ENCODE measurements around the gene WWTR1.

The WWTR1 gene

DNA sequence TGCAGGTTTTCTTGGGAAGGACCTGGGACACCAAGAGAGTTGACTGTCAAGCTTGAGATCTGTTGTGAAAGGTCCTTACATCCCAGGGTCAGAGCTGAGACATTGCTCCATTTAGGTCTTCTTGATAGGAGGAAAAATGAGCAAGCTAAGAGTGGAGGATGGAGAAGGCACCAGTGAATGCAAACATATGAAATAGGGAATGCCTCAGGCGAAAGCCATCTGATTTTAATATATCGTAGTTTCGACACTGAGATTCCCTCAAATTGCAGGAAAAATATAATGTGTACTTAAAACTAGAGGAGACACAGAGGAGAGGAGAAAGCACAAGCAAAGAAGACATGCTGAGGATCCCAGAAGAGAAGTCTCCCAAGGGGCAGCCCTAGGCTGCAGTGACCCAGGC, 97.8 kb downstream of the WWTR1 start:
- no peak for DNase-seq

DNA sequence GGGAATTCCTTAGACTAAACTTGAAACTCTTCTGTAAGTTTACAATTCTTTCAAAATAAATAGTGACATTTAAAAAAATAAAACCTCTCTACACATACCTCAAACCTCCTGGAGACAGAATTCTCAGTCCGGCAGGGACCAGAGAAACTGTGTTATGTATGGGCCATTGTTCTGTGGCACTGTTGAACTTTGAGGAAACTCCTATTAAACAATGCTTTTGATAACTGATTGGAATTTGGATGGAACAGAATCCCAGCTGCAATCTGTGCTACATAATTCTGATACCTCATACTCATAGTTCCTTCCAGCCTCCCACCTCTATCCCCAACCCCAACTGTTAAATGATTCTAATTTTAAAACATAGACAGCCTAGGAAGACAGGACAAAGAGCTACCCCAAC, 98.3 kb downstream of the WWTR1 start:
- no peak for DNase-seq

DNA sequence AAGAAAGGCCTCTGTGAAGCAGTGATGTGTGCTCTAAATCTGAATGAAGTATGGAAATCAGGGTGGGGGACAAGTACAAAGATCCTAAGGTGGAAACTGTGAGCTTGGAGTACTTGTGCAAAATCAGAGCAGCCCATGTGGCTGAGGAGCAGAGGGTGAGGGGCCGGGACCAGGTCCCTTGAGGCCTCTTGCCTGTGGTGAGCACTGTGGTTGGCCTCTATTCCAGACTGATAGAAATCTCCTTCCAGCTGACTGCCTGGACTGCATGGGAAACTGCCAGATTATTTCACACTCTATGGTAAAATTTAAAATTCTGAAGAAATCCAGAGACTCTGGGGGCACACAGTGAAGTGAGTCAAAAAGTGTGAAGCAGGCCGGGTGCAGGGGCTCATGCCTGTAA, 101.9 kb downstream of the WWTR1 start:
- peak in 1 of 2 experiments; percentile 60 for DNase-seq

DNA sequence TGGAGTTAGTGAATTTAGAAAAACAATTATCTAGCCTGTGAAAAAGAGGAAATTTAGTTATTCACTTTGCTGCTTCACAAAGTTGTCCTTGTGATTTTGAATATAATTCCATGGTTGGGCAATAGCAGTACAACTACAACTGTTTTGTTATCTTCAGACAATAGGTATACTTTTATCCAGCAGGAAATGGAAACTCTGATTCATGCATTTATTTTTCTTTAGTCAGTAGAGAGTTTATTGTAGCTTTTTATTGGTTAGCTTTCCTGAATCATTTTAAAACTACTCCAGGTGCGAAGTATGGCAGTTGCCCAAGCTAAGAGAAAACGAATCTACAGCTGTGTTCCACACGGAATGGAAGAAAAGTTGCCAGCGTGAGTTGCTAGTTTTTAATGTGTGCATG, 103.0 kb downstream of the WWTR1 start:
- DNase-seq = peak; percentile 70 to 79

DNA sequence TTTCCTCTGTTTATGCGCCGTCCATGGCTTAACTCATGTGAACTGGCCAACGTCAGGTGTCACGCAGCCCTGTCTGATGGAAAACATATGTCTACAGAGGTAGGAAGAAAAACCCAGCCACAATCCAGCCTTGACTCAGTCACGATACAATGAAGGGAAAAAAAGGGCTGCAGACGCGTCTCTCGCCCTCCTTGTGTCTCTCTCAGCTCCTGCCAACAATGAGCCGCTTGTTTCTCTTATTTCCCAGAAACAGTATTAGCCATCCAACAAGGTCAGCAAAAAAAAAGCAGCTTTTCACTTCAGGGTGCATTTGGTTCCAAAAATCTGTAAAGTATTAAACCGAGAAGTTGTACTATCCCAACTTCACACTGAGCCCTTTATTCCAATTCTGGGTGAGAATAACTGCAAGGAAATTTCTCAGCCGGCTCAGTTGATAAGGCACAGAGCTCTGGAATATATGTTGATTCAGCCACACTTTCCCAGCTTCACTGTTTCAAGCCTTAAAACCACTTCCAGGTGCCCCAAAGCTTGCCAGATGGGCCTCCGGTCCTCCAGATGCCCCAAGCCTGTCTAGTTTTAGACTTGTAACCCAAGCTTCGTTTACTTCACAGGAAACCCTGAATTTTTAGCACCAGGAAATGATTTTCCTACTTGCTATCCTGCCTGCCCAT, 103.9 kb downstream of the WWTR1 start:
- peak in 1 of 2 experiments; percentile 11 for DNase-seq

DNA sequence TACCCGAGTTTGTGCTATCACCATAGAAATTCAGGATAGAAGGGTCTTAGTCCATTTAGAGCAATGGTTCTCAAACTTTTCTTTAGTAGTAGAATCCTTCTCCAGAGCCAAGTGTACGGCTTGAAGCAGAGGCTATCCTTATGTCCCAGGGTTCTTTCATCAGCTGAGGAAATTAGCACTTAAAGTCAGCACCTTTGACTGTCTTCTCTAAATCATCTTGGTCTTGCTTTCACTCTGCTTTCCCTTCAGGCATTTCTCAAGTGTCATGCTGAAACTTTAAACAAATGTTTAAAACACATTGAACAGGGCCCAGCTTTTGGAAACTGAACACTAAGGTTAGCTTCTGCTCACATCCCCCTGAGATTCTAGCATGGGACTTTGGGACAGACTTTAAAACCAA, 105.1 kb downstream of the WWTR1 start:
- DNase-seq = no peak

- no peak for DNase-seq
Measured at GRCh38 chr3:149551500-149551899, 106.3 kb downstream of the WWTR1 start.

GRCh38 chr3:149548669-149549065, 109.2 kb downstream of the WWTR1 start:
- DNase-seq = no peak

GRCh38 chr3:149547954-149548668, 109.7 kb downstream of the WWTR1 start:
- DNase-seq = no peak

DNA sequence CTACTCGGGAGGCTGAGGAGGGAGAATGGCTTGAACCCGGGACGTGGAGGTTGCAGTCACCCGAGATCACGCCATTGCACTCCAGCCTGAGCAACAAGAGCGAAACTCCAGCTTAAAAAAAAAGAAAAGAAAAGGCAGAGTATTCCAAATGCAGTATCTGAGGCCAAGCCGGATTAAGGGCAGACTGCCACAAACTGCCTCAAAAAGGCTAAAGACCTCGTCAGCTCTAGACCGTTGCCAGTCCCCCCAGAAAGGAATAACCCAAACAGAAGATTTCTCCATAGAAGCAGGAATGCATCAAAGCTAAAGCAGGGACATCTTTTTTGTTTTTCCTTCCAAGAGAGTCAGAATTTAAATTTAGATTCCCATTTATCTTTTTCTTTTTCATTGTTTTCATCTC, 110.4 kb downstream of the WWTR1 start:
- no peak for DNase-seq

- no peak for DNase-seq
Measured at GRCh38 chr3:149545049-149545448, 112.8 kb downstream of the WWTR1 start.

DNA sequence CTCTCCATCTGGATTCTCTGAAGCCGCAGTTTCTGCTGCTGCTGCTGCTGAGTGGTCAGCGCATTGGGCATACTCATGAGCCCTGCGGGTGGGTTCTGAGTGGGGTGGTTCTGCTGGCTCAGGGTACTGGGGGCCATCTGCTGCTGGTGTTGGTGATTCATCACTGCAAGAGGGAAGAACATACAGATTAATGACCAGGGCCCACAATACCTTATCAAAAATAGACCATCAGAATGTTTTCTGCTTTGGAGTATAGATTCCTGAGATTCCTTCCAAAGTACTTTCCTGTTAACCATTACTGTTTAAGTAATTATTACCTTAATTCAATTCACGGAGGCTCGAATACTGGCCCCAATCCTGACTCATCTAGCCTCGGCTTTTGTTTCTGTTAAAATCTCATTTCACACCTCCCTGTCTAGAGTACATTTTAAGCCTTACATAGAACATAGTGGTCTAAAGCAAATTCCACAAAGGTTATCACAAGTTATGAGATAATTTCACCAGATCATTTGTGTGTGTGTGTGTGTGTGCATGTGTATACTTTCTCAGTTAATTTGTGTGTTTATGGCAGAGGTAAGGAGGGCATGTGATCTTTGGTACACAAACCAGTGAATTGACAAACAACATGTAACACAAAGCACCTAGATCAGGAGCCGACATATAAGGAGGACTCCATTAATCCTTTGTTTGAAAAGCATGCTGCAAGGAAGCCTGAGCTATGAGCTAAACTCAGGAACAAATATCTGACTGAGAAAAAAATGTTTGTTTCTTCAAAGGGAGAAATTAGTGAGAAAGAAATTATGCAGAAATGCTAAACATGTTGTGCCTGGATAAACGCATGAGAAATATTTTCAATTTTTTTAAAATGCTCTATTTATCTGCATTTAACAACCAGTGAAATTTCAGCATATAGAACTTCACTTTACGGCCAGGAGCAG, 115.2 kb downstream of the WWTR1 start:
- DNase-seq = no peak

DNA sequence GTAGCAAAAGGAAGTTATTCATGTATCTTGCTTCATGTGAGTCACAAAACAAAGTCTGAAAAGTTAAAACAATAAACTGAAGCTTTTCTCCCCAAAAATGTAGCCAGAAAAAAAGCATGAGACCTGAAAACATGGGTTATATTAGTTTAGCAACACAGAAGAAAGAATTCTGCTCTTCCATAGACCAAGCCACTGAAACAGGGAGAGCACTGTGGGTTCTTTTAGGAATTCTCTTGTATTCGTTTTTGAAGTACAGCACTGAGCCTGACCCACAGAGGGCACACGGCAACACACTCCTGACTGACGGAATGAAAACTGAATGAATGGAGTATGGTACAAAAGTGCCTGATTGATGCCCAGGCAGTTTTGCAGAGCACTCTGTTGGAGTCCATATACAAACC, 116.7 kb downstream of the WWTR1 start:
- DNase-seq = no peak

DNA sequence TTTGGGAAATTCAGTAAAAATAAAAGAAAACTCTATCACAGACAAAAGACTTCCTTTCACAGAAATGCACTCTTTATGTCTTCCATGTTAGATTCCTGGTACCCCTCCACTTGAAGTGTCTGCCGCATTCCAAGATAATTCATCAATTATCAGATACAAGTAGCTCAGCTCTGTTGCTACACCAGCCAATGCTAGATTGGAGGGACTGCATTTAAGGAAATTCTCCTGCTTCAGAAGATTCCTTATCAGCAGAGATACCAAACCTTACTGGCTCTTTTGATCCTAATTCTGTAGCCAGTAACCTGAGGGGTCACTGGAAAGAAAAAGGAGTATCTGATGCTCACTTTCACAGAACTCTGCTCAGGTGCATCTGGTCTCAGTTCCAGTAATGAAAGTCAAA, 119.5 kb downstream of the WWTR1 start:
- DNase-seq = no peak

DNA sequence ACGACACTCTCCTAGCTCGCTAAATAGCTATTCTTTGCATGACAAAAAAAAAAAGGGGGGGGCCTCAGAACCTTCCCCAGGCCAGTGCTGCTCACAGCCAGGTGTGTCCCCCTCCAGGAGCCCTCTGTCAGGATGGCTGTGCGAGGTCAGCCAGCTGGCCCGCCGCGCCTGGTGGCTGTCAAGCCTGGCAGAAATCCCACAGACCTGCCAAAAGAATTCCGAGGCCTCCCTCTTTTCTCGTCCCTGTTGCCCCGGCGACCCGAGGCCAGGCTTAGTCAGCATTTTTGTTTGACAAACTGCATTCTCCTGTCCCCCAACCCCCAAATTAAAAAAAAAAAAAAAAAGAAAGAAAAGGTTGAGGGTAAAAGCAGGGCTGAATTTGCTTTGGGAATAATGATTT, 121.4 kb downstream of the WWTR1 start:
- DNase-seq = no peak

- no peak for DNase-seq
Measured at GRCh38 chr3:149535333-149535685, 122.5 kb downstream of the WWTR1 start.

- peak in 1 of 2 experiments; percentile 4 for DNase-seq
Measured at GRCh38 chr3:149534671-149535332, 123.0 kb downstream of the WWTR1 start.

DNA sequence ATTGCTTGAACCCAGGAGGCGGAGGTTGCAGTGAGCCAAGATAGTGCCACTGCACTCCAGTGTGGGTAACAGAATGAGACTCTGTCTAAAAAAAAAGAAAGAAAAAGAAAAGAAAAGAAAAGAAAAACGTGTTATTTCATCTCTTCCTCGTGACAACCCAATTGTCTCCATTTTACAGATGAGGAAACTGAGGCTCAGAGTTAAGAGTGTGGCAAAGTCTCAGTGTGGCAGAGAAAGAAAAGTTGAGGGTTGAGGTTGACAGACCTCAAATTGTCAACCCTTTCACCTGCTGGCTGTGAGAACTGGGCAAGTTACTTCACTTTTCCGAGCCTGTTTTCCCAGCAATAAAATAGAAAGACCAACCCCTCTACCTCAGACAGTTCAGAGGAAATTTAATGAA, 123.7 kb downstream of the WWTR1 start:
- DNase-seq = no peak

DNA sequence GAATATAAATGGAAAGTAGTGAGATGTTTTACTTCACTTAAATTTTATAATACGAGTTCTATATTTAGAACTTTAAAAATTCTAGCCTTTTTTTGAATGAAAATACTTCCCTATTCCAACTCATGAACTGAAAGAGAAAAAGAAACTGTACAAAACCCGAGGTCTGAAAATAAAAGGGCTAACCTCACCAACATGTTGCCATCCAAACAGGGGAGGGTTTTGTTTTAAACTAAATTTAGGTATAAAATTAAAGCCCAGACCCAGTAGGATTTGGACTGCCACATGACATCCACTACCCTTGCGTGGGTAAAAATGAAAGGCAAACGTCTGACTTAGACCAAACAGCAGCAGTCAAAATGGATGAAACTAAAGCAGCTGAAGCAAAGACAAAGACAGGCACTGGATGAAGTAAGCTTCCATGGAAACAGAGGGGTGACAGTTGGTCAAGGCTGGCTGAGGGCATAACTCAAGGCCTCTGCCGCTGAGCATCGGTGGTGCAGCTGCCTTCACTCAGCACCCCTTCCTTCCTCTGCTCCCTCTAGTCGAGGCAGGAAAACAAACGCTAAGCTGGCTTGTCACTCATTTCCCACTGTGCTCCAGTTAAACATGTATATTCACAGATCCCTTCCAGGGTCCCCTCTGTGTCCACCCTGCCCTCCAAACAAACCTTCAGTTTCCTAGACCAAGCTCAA, 125.2 kb downstream of the WWTR1 start:
- no peak for DNase-seq

DNA sequence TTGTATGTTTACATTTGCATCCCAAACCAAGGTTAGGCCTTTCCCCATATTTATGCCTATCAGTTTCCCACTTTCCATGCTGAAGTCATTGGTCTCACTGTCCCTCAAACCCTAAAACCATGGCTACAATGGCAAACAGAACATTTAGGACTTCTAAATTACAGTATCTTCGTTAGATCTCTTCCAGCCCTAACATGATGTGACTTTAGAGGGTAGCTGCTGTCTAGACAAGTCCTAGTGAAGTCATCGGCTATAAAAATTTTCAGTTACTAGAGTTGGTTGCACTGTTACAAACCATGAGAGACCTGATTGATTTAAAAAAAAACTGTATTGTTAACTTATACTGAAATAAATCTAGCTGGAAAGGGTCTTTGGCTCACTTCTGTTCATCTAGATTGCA, 128.7 kb downstream of the WWTR1 start:
- no peak for DNase-seq

GRCh38 chr3:149528340-149528650, 129.5 kb downstream of the WWTR1 start:
- DNase-seq = no peak

GRCh38 chr3:149527531-149528339, 130.1 kb downstream of the WWTR1 start:
- no peak for DNase-seq

Measured in NCI-H526 (cell line).